ENCODE measurements around the gene PTPRN.
"Not testable (repeated sequence)": the region's sequence is repeated elsewhere in the genome, so short reads cannot be mapped to it uniquely, and the experiment has no call there.

PTPRN gene

GRCh38 chr2:219291394-219291793 lies 17.8 kb downstream of the PTPRN start:
- H3K27ac ChIP-seq = no peak overlapping the region
- TF ChIP-seq CTCF (IDR thresholded peaks at IDR 0.05) (no peak), ZFX (IDR thresholded peaks at IDR 0.05; ENCODE audit: borderline replicate concordance) (no peak)

- H3K27ac ChIP-seq = no peak overlapping the region
- TF ChIP-seq ZFX (IDR thresholded peaks at IDR 0.05; ENCODE audit: borderline replicate concordance) (no peak), CTCF (IDR thresholded peaks at IDR 0.05) (no peak)
Observed at GRCh38 chr2:219290381-219291171, 18.6 kb downstream of the PTPRN start.

- TF ChIP-seq CTCF (IDR thresholded peaks at IDR 0.05) = no peak
- TF ChIP-seq ZFX (IDR thresholded peaks at IDR 0.05; ENCODE audit: borderline replicate concordance) = no peak
Observed at GRCh38 chr2:219289537-219290361, 19.5 kb downstream of the PTPRN start.

GRCh38 chr2:219289195-219289536 lies 20.0 kb downstream of the PTPRN start:
- TF ChIP-seq CTCF (IDR thresholded peaks at IDR 0.05) = no peak
- TF ChIP-seq ZFX (IDR thresholded peaks at IDR 0.05; ENCODE audit: borderline replicate concordance) = no peak
- no peak overlapping the region for H3K27ac ChIP-seq

More at GRCh38 chr2:219289537-219290361, 19.5 kb downstream of the PTPRN start:
- H3K27ac ChIP-seq = no peak overlapping the region

GRCh38 chr2:219287580-219288265 lies 21.5 kb downstream of the PTPRN start:
- TF ChIP-seq ZFX (IDR thresholded peaks at IDR 0.05; ENCODE audit: borderline replicate concordance) (no peak), CTCF (IDR thresholded peaks at IDR 0.05) (no peak)
- no peak overlapping the region for H3K27ac ChIP-seq

- H3K27ac ChIP-seq = not testable (repeated sequence)
Observed at GRCh38 chr2:219287116-219287440, 22.1 kb downstream of the PTPRN start.

- H3K27ac ChIP-seq = no peak overlapping the region
- TF ChIP-seq ZFX (IDR thresholded peaks at IDR 0.05; ENCODE audit: borderline replicate concordance) (no peak), CTCF (IDR thresholded peaks at IDR 0.05) (no peak)
Observed at GRCh38 chr2:219286436-219287115, 22.6 kb downstream of the PTPRN start.
